22Rv1 (cell line): ENCODE results near the gene PFDN5.

ENCODE experiments used
- CTCF ChIP-seq: fragments of 450-650 bp; IDR thresholded peaks from 2 replicates; pipeline ENCODE4 v1.5.1; 2017; ENCODE audit warnings: mild to moderate bottlenecking
- ZFX ChIP-seq: fragments of 450-650 bp; IDR thresholded peaks from 2 replicates; pipeline ENCODE4 v1.6.1; 2017; ENCODE audit warnings: antibody characterized with exemption, borderline replicate concordance

- TF ChIP-seq CTCF (no peak), ZFX (no peak)
Observed at GRCh38 chr12:53332744-53333143, 37.4 kb downstream of the PFDN5 start.
